Right lobe of liver (tissue), 4 donors: ENCODE data around the gene CTTNBP2.

Experiments
- CTCF ChIP-seq, 4 donors: fragments of 200-600 bp in 3 of 4; fragments of 450-650 bp in 1 of 4; IDR thresholded peaks; one replicate each; pipeline versions ENCODE4 v1.5.1 to v1.8.0; 2016 to 2022; ENCODE audit warnings: antibody characterized with exemption in 4 of 4, mild to moderate bottlenecking in 2 of 4
- POLR2A ChIP-seq: fragments of 450-650 bp; IDR thresholded peaks from one replicate; pipeline ENCODE4 v1.6.1; 2017; ENCODE audit warnings: antibody characterized with exemption, mild to moderate bottlenecking
- donor health status: DM: no; HTN: no; CAD: no.
- donor health status: DM: no; HTN: no; CAD: no.
- donor health status: DM: no; HTN: yes; CAD: no.

GRCh38 chr7:117901089-117901797 lies 28.0 kb upstream of the CTTNBP2 start:
- TF ChIP-seq CTCF (IDR thresholded peaks at IDR 0.05) (no peak), POLR2A (no peak)
